Effector CD4-positive, alpha-beta T cell (primary cell): ENCODE data around the gene RBFOX1.
"Not testable (repeated sequence)": the region's sequence is repeated elsewhere in the genome, so short reads cannot be mapped to it uniquely, and the experiment has no call there.

Experiments
- DNase-seq: peaks from one replicate; pipeline ENCODE4 v3.0.0-alpha.2; 2020

The RBFOX1 gene

GRCh38 chr16:7482596-7483290, 150.1 kb downstream of the RBFOX1 start:
- no peak for DNase-seq

GRCh38 chr16:7487574-7488323, 155.1 kb downstream of the RBFOX1 start:
- no peak for DNase-seq

DNA sequence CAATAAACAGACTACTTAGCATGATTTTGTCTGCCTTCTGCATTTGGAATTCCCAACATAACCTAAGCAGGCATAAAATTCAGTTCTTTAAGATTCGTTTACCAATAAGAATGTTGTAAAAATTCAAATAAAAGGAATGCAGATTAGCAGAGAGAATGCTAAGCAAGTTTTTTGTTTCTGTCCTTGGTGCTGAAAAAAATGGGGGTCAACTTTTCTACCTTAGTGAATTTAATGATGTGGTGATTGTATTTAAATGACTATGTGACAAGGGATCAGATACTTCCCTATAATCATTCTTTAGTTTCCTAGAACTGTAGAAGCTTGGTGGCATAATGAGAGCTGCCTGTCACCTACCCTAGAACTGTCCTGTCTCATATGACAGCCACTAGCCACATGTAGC, 159.5 kb downstream of the RBFOX1 start:
- DNase-seq, result no peak

DNA sequence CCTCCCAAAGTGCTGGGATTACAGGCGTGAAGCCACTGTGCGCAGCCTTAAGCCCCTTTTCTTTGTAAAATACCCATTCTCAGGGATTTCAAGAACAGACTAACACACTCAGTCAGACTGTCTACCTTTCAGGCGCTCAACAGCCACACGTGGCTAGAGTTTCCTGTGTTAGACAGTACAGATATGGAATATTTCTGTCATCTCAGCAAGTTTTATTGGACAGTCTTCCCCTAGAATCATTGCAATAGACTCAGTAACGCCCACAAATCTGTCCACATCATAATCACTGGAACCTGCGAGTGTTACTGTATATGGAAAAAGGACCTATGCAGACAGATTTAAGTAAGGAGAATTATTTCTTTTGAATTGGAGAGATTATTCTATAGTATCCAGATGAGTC, 160.5 kb downstream of the RBFOX1 start:
- no peak for DNase-seq

- no peak for DNase-seq
Measured at GRCh38 chr16:7497691-7498090, 165.0 kb downstream of the RBFOX1 start.

- DNase-seq, result no peak
Measured at GRCh38 chr16:7501868-7502267, 169.2 kb downstream of the RBFOX1 start.

DNA sequence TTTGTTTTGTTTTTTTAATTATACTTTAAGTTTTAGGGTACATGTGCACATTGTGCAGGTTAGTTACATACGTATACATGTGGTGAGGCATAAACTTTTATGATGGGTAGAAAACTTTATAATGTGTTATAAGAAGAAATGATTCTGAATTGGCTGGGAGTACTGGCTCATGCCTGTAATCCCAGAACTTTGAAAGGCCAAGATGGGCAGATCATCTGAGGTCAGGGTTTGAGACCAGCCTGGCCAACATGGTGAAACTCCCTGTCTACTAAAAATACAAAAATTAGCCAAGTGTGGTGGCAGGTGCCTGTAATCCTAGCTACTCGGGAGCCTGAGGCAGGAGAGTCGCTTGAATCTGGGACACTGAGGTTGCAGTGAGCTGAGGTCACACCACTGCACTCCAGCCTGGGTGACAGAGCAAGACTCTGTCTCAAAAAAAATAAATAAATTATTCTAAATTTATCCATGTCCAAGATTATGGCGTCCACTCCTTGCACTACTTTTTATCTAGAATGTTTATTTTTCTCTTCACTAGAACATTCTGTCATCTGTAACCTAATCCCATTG, 170.0 kb downstream of the RBFOX1 start:
- DNase-seq, result not testable (repeated sequence)

DNA sequence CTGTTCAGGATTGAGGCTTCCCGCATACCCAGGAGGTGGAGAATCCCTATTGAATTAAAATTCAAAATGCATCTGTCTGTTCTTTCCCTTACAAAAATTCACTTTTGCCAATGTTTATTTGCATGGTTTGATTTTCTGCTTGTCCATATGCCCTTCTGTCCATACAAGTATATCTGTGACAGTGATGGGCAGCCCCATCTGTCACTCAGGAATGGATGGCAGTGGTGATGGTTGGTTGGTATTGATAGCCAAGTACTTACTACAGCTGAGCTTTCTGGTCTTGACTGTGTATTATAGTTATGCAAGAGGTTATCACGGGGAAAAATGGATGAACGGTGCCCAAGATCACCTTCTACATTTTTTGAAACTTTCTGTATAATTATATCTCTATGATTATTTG, 171.0 kb downstream of the RBFOX1 start:
- DNase-seq, result no peak

DNA sequence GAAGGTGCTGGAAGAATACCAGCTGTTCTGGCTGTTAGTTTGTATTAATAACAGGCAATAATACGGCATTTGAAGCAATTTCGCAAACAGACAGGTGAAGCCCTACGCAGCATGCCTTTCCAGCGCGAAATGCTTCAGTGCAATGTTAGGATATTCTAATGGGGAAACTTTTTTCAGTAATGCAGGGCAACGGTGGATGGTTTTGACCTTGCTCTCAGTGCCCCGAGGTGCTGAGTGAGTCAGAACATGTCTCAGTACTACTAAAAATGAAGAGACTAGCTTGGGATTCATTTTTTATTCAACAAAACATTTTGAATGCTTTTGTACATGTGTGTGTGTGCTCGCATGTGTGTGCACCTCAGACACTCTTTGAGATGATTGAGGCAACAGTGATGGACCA, 172.2 kb downstream of the RBFOX1 start:
- DNase-seq, result no peak

DNA sequence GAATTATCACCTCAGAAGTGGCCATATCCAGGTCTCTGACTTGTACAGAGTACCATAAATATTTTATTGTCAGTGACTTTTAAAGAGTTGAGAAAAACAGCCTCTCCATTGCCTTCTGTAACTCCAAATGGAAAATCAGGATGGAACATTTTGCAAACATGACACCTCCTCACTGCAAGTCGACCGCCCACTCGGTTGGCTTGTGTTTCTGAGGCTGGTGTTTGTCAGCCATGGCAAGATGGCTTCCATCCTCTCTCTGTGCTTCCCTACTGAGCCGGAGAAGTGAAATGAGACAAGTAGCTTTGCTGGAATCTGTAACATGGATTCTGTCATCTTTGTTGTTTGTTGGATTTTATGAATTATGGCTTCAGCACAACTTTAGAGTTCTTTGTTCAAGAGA, 172.8 kb downstream of the RBFOX1 start:
- no peak for DNase-seq

DNA sequence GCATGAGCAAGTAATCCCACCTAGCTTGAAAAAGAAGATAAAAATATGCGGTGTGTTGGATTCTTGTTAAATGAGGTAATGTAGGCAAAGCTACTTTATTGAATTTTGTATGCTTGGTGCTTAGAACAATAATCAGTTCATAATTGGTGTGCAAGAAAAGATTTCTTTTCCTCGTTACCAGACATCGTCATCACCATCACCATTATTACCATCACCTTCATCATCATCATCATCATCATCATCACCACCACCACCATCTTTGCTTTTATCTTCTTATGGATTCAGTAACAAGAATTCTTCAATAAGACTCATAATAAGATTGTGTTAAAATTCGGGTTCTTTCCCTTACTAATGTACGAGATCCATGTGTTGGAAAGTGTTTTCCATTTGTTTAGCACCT, 173.7 kb downstream of the RBFOX1 start:
- no peak for DNase-seq

DNA sequence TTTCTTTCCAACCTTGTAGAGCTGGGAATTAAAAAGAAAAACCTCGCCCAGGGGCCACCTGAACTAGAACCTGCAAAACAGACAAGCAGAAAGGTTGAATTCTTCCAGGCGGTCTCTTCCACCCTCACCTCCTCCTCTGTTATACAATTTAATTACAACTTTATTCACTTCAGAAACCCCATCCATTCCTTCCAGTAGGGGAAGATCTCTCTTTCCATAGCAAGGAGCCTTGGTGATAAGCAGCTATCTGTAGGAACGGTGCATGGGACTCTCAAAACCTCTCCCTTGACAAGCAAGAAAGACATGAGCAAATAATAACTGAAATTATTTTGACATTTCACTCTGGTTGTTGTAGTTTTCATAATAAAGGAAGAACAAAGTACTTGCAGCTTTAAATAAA, 176.0 kb downstream of the RBFOX1 start:
- DNase-seq, result no peak

GRCh38 chr16:7509963-7510601, 177.4 kb downstream of the RBFOX1 start:
- no peak for DNase-seq

GRCh38 chr16:7511549-7512260, 179.1 kb downstream of the RBFOX1 start:
- no peak for DNase-seq

- DNase-seq, result no peak
Measured at GRCh38 chr16:7512503-7512902, 179.9 kb downstream of the RBFOX1 start.

DNA sequence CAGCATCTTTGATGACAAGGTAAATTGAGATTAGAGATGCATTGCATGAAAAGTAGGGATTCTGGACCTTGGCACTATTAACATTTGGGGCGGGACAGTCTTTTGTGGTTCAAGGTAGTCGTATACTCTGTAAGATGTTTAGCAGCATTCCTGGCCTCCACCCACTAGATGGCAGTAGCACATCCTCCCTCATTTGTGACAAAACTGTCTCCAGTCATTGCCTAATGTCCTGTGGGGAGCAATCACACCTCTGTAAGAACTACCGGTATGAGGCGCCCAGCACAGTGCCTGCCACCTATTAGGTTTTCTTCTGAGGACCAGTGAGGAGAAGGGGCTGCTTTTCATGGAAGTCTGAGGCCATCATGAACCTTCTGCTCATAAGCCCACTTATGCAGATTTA, 180.8 kb downstream of the RBFOX1 start:
- DNase-seq, result no peak

GRCh38 chr16:7515543-7515942, 182.9 kb downstream of the RBFOX1 start:
- DNase-seq, result no peak

- no peak for DNase-seq
Measured at GRCh38 chr16:7517496-7517895, 184.9 kb downstream of the RBFOX1 start.

GRCh38 chr16:7518158-7518557, 185.5 kb downstream of the RBFOX1 start:
- DNase-seq, result no peak

DNA sequence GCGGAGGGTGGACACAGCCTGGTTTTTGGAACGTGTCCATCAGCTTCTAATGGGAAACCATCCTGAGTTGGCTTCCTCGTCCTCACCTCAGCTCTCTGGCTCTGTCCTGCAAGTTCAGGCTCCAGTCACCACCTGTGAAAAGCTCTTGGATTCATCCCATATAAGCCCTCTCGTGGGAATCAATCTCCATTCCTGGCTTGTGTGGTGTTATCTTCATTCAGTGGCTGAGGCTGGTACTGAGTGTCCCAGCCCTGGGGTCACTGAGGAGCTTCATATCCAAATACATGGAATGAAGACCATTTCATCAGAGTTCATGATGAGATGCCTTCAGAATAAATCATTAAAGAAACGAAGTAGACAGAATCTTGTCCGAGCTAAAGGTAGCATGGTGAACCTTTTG, 189.2 kb downstream of the RBFOX1 start:
- DNase-seq, result no peak

- no peak for DNase-seq
Measured at GRCh38 chr16:7524419-7524818, 191.8 kb downstream of the RBFOX1 start.

DNA sequence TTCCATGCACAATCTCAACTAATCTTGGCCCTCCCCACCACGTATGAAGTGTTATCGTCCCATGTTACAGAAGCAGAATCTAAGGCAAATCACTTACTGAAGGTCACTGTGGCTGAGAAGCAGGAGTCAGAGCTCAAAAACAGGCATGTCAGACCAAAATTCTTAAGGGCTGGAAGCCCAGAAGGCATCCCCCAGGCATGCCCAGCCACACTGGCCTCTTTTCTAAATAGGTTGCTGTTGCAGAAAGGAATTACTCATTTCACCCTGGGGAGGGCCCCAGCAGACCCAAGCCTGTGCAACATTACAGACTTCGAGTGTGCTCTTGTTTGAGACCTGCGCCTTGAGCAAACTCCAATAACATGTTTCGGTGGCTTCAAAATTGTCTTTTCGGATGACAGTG, 194.1 kb downstream of the RBFOX1 start:
- DNase-seq, result no peak

DNA sequence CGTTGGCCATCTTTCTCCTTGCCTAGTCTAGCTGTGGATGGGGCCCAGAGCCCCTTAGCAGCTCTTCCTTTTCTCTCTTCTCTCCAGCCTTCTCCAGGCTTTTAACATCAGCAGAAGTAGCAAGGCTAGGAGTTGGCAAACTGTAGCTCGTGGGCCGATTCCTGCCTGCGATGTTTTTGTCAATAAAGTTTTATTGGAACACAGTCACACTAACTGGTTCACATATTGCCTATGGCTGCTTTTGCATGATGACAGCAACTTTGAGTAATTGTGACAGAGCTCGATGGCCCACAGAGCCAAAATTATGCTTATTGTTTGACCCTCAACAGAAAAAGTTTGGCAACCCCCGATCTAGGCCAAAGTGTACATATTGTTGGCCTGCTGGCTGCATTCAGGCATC, 199.9 kb downstream of the RBFOX1 start:
- no peak for DNase-seq
